Left lung (tissue), 10 donors: Measurements from ENCODE around the gene C14orf132. TPM values are rescaled to one million over a fixed set of nuclear protein-coding genes. Genes with fewer than 3 reads are reported as not detected.

Experiments
- ATAC-seq: fragments of 200-7000 bp; cut with Tn5 transposase; one replicate; pipeline ENCODE4 v1.9.1; 2020; ENCODE audit warnings: moderate library complexity
- DNase-seq, 4 donors: peaks; one replicate each; pipeline ENCODE4 v3.0.0-alpha.2; 2013 to 2020
- H3K27ac ChIP-seq, 2 donors: fragments of 200-600 bp; sonication (generic) in 1 of 2; one replicate each; pipeline versions ENCODE4 v1.5.0 to v1.8.0; 2020 to 2021
- H3K27me3 ChIP-seq, 2 donors: fragments of 200-600 bp; sonication (generic) in 1 of 2; one replicate each; pipeline versions ENCODE4 v1.5.0 to v1.8.0; 2020 to 2021
- H3K36me3 ChIP-seq, 2 donors: fragments of 200-600 bp; sonication (generic) in 1 of 2; one replicate each; pipeline versions ENCODE4 v1.5.0 to v1.8.0; 2020 to 2021
- H3K4me1 ChIP-seq, 2 donors: fragments of 200-600 bp; one replicate each; pipeline ENCODE4 v1.8.0; 2021
- H3K4me3 ChIP-seq, 2 donors: fragments of 200-600 bp; sonication (generic) in 1 of 2; one replicate each; pipeline versions ENCODE4 v1.5.0 to v1.8.0; 2020 to 2021; ENCODE audit warnings: mild to moderate bottlenecking in 1 of 2
- H3K9me3 ChIP-seq, 2 donors: fragments of 200-600 bp; sonication (generic) in 1 of 2; one replicate each; pipeline versions ENCODE4 v1.5.0 to v1.8.0; 2020 to 2021
- CTCF ChIP-seq, 2 donors: fragments of 200-600 bp; sonication (generic) in 1 of 2; IDR thresholded peaks; one replicate each; pipeline versions ENCODE4 v1.5.0 to v1.8.0; 2021; ENCODE audit warnings: antibody characterized with exemption in 2 of 2
- intact Hi-C, 2 donors: fragments of 100-400 bp; cut with DNase I; formaldehyde crosslinking; loops; one replicate each; pipeline versions ENCODE4 v1.11.2 to v1.14.2; 2022
- polyA plus RNA-seq, 6 donors: library from polyadenylated mRNA; unstranded; fragments of 120-200 nt; gene quantifications; one replicate each; pipeline ENCODE4 v1.2.1, GENCODE V29; 2013; ENCODE audit not compliant: insufficient read length in 6 of 6
- total RNA-seq, 2 donors: library from RNA; stranded (reverse); fragmentation: NEBNext Ultra II Directional; extraction: Animal tissue kit (Norgen Biotek cat#: 25700); gene quantifications; one replicate each; pipeline ENCODE4 v1.2.1, GENCODE V29; 2021
- donor health status: DM: no; HTN: yes; CAD: no.
- donor health status: DM: no; HTN: no; CAD: no.

The C14orf132 gene
- total and polyA plus RNA-seq, 8 donors: 23.2 to 87.8 (median 34.0) TPM

- Histone ChIP-seq H3K27ac (no peak overlapping the region), H3K36me3 (no peaks in the 10 kb centered on the region), H3K4me3 (no peak overlapping the region), H3K9me3 (no peaks in the 10 kb centered on the region), H3K27me3 (no peaks in the 10 kb centered on the region), H3K4me1 (no peaks in the 10 kb centered on the region)
- intact Hi-C loops: no loop called here
- TF ChIP-seq CTCF (IDR thresholded peaks at IDR 0.05): no peak
- DNase-seq (no peak), ATAC-seq (no peak)
These were observed 20.5 kb downstream of the C14orf132 start for GRCh38 chr14:96059519-96060135.

DNA sequence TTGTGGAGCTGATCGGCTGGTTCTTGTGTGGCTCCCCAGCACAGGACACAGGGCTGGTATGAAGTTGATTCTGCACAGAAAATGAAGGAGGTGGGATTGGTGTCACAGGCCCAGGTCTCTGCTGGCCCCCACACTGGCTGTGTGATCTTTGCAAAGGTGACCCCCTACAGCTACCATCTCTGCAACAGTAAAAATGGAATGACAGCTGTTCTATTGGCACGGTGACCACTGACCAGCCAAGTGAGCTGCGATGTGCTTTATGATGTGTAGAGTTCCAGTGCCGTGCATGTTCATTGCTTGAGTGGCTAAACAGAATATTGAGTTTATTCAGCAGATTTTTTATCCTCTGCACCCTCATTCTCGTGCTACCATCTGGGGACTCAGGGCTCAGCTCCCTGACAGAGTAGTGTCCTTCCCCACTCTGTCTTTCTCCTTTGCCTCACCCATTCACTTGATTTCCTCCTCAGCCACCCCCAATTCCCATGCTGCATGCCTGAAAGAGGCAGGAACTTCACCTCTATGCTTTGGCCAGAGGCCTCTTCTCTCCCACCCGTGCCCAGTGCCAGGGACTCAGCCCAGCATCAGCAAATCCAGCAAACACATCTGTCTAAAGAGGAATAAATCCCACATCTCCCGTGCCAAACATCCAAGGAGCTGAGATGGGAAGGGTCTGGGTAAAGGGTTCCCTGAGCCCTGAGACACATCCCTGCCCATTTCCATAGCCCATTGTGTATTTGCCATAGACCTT is 21.2 kb downstream of the C14orf132 start:
- intact Hi-C loops: no loop called here
- DNase-seq: no peak

GRCh38 chr14:96062010-96062409 is 22.8 kb downstream of the C14orf132 start:
- no peak for DNase-seq
- no peak for ATAC-seq

More for the DNA sequence above, 21.2 kb downstream of the C14orf132 start:
- H3K27ac ChIP-seq: no peak overlapping the region
- no peaks in the 10 kb centered on the region for H3K36me3 ChIP-seq
- no peaks in the 10 kb centered on the region for H3K27me3 ChIP-seq
- H3K4me3 ChIP-seq: no peak overlapping the region
- no peak for TF ChIP-seq CTCF (IDR thresholded peaks at IDR 0.05)
- ATAC-seq: no peak
- no peaks in the 10 kb centered on the region for H3K4me1 ChIP-seq
- no peaks in the 10 kb centered on the region for H3K9me3 ChIP-seq

DNA sequence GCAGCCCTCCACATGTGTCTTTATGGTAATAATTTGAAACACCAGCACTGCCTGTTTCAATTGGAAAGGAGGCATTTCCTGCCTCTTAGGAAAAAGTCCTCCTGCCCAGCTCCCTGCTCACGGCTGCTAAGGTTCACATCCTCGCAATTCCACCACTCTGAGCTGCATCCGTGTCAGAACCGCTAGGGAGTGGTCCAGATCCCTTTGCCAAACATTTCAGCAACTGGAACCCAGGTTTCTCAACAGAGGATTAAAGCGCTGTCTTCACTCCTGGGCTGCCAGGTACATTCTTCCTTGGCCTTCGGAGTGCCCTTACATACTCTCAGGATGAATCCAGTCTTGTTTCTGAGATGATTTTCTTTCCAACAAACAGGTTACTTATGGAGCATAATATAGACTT is 23.3 kb downstream of the C14orf132 start:
- no peak overlapping the region for H3K27ac ChIP-seq
- no peaks in the 10 kb centered on the region for H3K9me3 ChIP-seq
- DNase-seq (no peak), ATAC-seq (no peak)
- intact Hi-C loops: no loop called here
- H3K27me3 ChIP-seq: no peaks in the 10 kb centered on the region
- no peak overlapping the region for H3K4me3 ChIP-seq
- TF ChIP-seq CTCF (IDR thresholded peaks at IDR 0.05): no peak
- H3K4me1 ChIP-seq: no peaks in the 10 kb centered on the region
- H3K36me3 ChIP-seq: no peaks in the 10 kb centered on the region

More at GRCh38 chr14:96062010-96062409, 22.8 kb downstream of the C14orf132 start:
- H3K4me3 ChIP-seq: no peak overlapping the region
- no peaks in the 10 kb centered on the region for H3K27me3 ChIP-seq
- intact Hi-C loops: no loop called here
- no peaks in the 10 kb centered on the region for H3K36me3 ChIP-seq
- H3K4me1 ChIP-seq: no peaks in the 10 kb centered on the region
- H3K9me3 ChIP-seq: no peaks in the 10 kb centered on the region
- no peak for TF ChIP-seq CTCF (IDR thresholded peaks at IDR 0.05)
- H3K27ac ChIP-seq: no peak overlapping the region

DNA sequence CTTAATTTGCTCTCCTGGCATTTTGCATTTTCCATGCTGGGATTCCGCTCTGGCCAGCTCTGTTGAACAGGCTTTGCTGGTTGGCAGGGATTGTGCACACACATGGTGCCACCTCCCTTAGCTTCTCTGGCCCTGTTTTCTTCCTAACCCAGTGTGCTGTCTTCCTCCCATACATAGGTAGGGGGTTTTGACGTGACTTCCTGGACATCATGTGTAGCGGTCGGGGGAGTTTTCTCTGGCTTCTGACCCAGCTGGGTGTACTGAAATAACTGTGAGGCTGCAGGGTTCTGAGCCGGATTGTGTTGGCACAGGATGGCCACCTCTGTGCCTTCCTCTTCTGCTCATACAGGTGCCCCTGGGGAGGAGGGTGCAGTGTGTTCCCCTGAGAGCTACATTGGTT is 25.7 kb downstream of the C14orf132 start:
- H3K4me1 ChIP-seq: no peaks in the 10 kb centered on the region
- H3K4me3 ChIP-seq: no peak overlapping the region
- DNase-seq: no peak
- H3K36me3 ChIP-seq: no peaks in the 10 kb centered on the region
- TF ChIP-seq CTCF (IDR thresholded peaks at IDR 0.05): no peak
- H3K9me3 ChIP-seq: no peaks in the 10 kb centered on the region
- ATAC-seq: no peak
- no peak overlapping the region for H3K27ac ChIP-seq
- no peaks in the 10 kb centered on the region for H3K27me3 ChIP-seq
- intact Hi-C loops: no loop called here
